GM18519 (cell line): ENCODE data around the gene GPX3.

Experiments
- ATAC-seq: cut with Tn5 transposase; IDR thresholded peaks from one replicate; pipeline ENCODE4 v1.9.1; 2021; ENCODE audit warnings: mild to moderate bottlenecking, moderate library complexity; ENCODE audit not compliant: unreplicated experiment, low FRiP score

GPX3 gene

GRCh38 chr5:151030379-151030778, 10.0 kb downstream of the GPX3 start:
- ATAC-seq = no peak

- no peak for ATAC-seq
Observed at GRCh38 chr5:151031554-151031953, 11.2 kb downstream of the GPX3 start.

DNA sequence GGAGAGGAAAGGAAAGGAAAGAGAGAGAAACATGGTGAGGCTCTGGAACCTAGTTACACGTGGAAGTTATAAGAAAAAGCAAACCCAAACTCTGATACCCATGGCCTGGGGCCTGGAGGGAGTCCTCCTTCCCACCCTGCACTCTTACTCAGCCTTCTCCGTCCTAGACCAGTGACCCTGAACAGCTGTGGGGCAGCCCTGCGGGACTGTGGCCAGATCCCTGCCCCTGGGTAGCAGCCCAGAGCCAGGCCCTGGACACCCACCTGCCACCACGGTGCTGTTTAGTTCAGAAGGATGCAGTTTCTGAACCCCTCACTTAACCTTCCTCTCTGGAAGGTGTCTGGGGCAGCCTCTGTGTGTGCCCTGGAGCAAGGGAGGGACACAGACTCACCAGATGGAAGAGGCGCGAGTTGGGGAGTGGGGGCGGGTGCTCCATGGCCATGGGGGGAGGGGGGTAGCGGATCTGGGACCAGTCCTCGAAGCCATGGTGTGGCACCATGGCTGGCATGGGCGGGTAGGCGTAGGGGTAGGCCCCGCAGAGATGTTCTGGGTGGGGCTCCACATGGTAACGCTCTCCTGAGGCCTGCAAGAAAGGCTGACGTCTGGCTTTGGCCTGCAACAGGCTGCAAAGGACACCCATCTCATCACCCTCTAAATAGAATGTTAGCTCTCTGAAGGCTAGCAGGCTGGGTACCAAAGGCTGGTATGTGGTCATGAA, 13.0 kb downstream of the GPX3 start:
- ATAC-seq = no peak

GRCh38 chr5:151034422-151035379, 14.3 kb downstream of the GPX3 start:
- no peak for ATAC-seq

DNA sequence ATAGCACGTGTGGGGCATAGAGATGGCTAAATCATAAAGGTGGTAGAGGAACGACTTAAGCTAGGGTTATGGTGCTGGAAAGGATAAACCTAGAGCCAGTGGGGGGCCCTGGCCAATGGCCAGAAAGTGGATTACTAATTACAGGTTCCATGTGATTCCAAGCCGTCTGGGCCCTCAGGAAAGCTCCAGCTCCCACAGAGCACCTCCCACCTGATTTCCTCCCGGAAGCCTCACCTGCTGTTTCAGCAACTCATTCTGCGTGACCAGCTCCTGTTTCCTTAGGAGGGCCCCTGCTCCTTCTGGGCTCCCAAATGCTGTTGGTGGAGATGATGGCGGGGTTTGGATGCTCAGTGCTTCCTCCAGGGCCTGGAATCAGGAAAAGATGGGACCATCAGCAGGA, 16.2 kb downstream of the GPX3 start:
- ATAC-seq = no peak

- no peak for ATAC-seq
Observed at GRCh38 chr5:151037561-151038411, 17.4 kb downstream of the GPX3 start.

- no peak for ATAC-seq
Observed at GRCh38 chr5:151038412-151038745, 18.0 kb downstream of the GPX3 start.

DNA sequence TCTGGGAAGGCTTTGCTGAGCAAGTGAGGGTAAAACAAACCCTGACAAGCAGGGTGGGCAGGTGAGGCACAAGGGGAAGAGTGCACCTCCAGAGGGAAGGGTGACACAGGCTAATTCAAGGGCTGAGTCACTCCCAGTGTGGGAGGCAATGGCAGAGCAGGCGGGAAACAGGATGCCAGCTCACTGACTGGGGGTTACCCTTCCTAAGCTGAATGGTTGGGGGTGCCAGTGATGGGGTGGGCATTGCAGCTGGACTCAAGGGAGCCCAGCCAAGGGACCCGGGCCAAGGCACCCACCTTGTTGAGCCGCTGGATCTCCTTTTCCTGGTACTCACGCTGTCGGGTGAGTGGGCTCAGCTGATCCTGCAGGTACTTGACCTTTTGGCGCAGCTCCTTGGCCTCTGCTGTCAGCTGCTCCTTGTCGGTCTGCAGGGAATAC, 18.4 kb downstream of the GPX3 start:
- no peak for ATAC-seq

DNA sequence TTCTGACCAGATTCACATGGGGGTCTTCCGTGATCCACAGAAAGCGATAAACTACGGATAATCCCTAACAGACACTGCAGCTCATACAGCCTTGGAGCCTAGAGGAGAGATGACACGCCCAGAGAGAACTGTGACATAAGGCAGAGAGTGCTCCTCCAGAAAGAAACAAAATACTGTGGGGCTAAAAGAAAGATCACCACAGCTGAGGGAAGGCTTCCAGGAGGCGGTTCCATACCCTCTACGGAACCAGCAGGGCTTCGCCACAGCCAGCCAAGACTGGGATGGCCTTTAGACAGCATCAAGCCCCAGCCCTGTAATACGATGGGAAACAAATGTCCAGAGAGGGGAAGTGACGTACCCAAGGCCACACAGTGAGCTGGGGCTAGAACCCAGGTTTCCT, 19.3 kb downstream of the GPX3 start:
- ATAC-seq = no peak

GRCh38 chr5:151040211-151040747, 19.9 kb downstream of the GPX3 start:
- ATAC-seq = no peak

- no peak for ATAC-seq
Observed at GRCh38 chr5:151041577-151042268, 21.3 kb downstream of the GPX3 start.

DNA sequence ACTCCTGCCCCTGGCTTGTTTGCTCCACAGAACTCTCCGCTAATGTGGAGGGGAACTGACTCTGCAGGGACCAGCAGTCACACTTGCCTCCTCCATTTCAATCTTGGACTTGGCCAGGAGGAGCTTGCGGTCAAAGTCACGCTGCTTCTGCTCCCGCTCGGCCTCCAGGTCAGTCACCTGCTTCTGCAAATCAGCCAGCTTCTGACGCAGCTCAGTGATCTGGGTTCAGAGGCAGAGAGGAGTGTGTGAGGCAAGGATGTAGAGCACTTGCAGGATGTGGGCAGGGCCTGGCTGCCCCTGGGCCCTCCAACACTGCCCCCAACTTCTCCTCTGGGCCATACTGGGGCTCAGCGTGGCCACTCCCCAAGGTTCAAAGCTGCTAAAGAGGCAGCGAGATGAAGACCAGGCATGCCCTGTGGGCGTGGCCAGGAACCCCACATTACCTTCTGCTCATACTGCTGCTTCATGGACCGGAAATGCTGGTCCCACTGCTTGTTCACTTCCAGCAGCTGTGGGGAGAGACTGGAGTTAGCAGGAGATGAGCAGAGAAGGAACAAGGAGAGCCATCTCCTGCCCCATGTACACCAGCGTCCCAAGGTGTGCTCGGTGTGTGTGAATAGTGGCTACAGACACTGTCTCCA, 22.2 kb downstream of the GPX3 start:
- ATAC-seq = no peak

- no peak for ATAC-seq
Observed at GRCh38 chr5:151047814-151048425, 27.5 kb downstream of the GPX3 start.

DNA sequence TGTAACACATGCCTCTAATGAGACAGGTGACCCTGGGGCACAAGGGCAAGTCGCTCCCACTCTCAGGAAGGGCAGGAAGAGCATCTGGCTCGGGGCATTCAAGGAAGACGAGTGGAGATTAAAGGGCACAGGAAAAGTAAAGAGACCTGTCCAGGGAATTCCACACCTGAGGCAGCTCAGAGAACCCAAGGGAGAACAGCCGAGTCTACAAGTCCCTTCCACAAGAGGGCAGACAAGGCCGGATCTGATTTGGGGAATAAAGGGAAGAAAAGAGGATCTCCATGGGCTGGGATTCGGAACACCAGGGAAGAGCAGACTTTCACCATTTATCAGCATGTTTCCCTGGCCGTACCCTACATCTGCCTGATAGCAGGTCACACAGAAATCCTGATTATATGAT, 28.1 kb downstream of the GPX3 start:
- ATAC-seq = no peak

DNA sequence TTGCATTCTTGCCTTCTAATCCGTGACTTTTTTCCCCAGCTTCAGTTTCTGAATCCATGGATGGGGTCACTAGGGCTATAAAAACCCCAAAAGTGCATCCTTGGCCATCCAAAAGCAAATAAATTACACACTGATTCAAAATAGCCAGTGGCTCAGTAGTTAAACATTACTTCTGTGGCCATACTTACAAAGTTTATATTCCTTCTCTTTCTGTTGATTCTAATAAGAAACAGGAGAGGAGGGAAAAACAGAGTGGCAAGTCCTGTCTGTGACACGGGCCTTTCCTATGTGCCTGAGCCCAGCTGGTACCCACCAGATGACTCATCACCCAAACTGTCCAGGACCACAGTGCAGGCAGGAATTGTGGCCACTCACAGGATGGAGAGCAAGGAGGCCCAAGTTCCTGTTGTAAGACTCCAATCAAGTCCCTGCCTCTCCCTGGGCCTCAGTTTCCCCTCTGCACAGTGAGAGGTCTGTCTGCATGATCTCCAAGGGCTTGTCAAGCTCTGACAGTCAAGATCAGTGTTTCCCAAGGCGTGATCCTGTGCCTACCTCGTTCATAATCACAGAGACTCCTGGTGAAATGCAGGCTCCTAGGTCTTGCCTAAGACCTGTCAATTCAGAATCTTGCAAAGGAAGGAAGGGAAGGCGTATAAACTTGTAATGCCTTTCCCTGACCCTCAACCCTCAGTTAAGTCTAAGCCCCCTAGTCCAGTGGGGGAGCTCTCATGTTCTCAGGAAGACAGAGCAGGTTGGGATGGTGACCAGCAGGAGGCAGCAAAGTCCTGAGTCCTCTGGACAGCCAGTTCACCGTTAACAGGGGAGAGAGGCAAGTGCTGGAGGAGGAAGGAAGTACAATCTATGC, 30.9 kb downstream of the GPX3 start:
- no peak for ATAC-seq

DNA sequence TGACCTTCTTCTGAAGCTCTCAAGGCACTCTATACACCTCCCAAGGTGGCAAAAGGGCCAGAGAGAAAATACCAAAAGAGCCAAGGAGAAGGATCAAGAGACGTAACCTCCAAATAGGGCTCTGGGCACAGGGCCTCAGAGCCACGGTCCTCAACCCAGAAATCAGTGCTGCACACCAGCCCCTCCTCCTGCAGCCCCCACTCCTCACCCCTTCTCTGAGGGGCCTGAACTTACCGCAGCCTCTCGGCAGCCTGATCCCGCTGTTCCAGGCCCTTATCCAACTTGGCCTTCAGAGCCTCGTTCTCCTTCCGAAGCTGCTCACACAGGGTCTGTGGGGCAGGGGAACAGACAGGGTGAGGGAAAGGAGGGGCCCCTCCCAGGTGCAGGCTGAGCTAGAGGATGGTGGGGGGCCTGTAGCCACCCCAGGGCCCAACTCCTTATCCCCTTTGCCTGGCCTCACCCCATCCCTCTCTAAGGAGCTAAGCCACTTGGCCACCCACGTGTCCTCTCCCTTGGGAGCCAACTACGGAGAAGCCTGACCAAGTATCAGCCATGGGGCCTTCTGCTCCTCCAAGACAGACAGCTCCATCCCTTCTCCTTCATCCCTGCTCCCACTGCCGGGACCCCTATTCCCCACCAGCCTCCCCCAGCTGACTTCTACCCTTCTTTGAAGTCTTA, 31.7 kb downstream of the GPX3 start:
- no peak for ATAC-seq

DNA sequence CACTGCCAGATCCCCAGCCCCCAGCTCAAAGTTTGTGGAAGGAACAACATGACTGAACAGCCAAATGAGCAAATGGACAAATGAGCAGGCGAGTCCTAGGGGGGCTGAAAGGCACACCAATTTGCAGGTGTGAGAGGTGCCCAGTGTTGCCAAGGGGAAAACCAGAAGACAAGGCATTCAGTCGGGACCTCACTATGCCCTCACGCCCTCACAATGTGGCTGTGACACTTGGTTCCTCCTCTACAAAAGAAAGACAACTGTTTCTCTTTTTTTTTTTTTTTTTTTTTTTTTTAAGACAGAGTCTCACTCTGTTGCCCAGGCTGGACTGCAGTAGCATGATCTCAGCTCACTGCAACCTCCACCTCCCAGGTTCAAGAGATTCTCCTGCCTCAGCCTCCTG, 32.4 kb downstream of the GPX3 start:
- no peak for ATAC-seq
